HCT116 (cell line): ENCODE data around the gene LCN9. TPM values are rescaled to one million over a fixed set of nuclear protein-coding genes. Genes with fewer than 3 reads are reported as not detected.

ENCODE experiments used
- ATAC-seq: fragments of 200-7000 bp; cut with Tn5 transposase; 2 replicates; pipeline ENCODE4 v1.9.1; 2020; ENCODE audit warnings: mild to moderate bottlenecking, moderate library complexity
- BruUV-seq: library from RNA; stranded (reverse); fragments of 400-500 nt; replicated peaks from 2 replicates; lab custom pipeline; 2021; lab: Mats Ljungman, UMichigan
- CTCF ChIA-PET: fragments of 300-600 bp; sonication (Branson Sonifier 250); formaldehyde crosslinking; loops from one replicate; lab custom pipeline; 2021; ENCODE audit warnings: antibody characterized with exemption; lab: Charles Lee
- POLR2A ChIA-PET: fragments of 300-600, 350-600 bp; sonication (Branson Sonifier 250); formaldehyde crosslinking; loops from one replicate; lab custom pipeline; 2021; ENCODE audit warnings: antibody characterized with exemption; lab: Charles Lee
- RAD21 ChIA-PET, 2 experiments: fragments of 300-600 bp; sonication (Branson Sonifier 250); formaldehyde crosslinking; loops; one replicate each; lab custom pipeline; 2023; ENCODE audit warnings: low total read pairs in 2 of 2; ENCODE audit not compliant: uncharacterized antibody in 2 of 2, unreplicated experiment in 2 of 2, low non-redundant PET in 1 of 2; lab: Charles Lee
- DNase-seq: peaks from one replicate; pipeline ENCODE4 v3.0.0-alpha.2; 2010; ENCODE audit warnings: low read depth, low spot score
- H2AFZ ChIP-seq: fragments of 200-600 bp; shearing (Covaris generic), sonication (generic); 2 replicates; pipeline ENCODE4 v1.6.1; 2017; ENCODE audit warnings: low read depth, mixed run types, mixed read lengths, antibody characterized with exemption, low read length; ENCODE audit not compliant: poor library complexity, severe bottlenecking
- H3K27ac ChIP-seq: 2 replicates; pipeline ENCODE4 v1.5.1; 2012; ENCODE audit warnings: low read depth, low read length
- H3K27me3 ChIP-seq: fragments of 200-600 bp; sonication (generic); 2 replicates; pipeline ENCODE4 v1.6.1; 2016; ENCODE audit warnings: mixed run types, low read length, mixed read lengths; ENCODE audit not compliant: insufficient read depth
- H3K36me3 ChIP-seq, 2 experiments: fragments of 200-500 bp in 1 of 2; fragments of 200-600 bp in 1 of 2; sonication (Bioruptor generic) in 1 of 2; sonication (generic) in 1 of 2; 2 replicates each; pipeline versions ENCODE4 v1.5.1 to v1.6.1; 2014 to 2016; ENCODE audit warnings: low read length in 2 of 2, inconsistent platforms in 1 of 2, mixed read lengths in 1 of 2, mixed run types in 1 of 2; ENCODE audit not compliant: insufficient read depth in 2 of 2, control insufficient read depth in 1 of 2
- H3K4me1 ChIP-seq, 2 experiments: fragments of 200-600 bp in 1 of 2; sonication (generic) in 1 of 2; 2 replicates each; pipeline versions ENCODE4 v1.5.1 to v1.6.1; 2012 to 2017; ENCODE audit warnings: low read length in 2 of 2, inconsistent platforms in 1 of 2, mild to moderate bottlenecking in 1 of 2, mixed read lengths in 1 of 2, mixed run types in 1 of 2, moderate library complexity in 1 of 2; ENCODE audit not compliant: insufficient read depth in 2 of 2, control insufficient read depth in 1 of 2
- H3K4me2 ChIP-seq: fragments of 200-600 bp; sonication (generic); 2 replicates; pipeline ENCODE4 v1.6.1; 2017; ENCODE audit warnings: mixed run types, low read length, mixed read lengths
- H3K4me3 ChIP-seq, 2 experiments: fragments of 200-600 bp in 1 of 2; sonication (generic) in 1 of 2; replicated peaks in 1 of 2; 2 replicates each; pipeline ENCODE4 v1.5.1; 2011 to 2016; ENCODE audit warnings: low read length in 2 of 2, control low read depth in 1 of 2, low read depth in 1 of 2, mild to moderate bottlenecking in 1 of 2, mixed read lengths in 1 of 2, mixed run types in 1 of 2
- H3K79me2 ChIP-seq: fragments of 200-600 bp; sonication (generic); 2 replicates; pipeline ENCODE4 v1.6.1; 2017; ENCODE audit warnings: mild to moderate bottlenecking, mixed run types, low read length, moderate library complexity, mixed read lengths; ENCODE audit not compliant: insufficient read depth
- H3K9ac ChIP-seq: fragments of 200-600 bp; sonication (generic); 2 replicates; pipeline ENCODE4 v1.6.1; 2016; ENCODE audit warnings: low read length, mixed read lengths
- H3K9me2 ChIP-seq: fragments of 200-600 bp; sonication (generic), shearing (Covaris generic); 2 replicates; pipeline ENCODE4 v1.6.1; 2017; ENCODE audit warnings: mixed run types, mild to moderate bottlenecking, moderate library complexity; ENCODE audit not compliant: insufficient read depth
- H3K9me3 ChIP-seq, 2 experiments: fragments of 200-500 bp in 1 of 2; fragments of 200-600 bp in 1 of 2; sonication (Bioruptor generic) in 1 of 2; sonication (generic) in 1 of 2; 2 replicates each; pipeline ENCODE4 v1.6.1; 2014 to 2017; ENCODE audit warnings: low read length in 2 of 2, mixed read lengths in 2 of 2, inconsistent platforms in 1 of 2, low read depth in 1 of 2, mild to moderate bottlenecking in 1 of 2, mixed run types in 1 of 2, moderate library complexity in 1 of 2; ENCODE audit not compliant: control insufficient read depth in 1 of 2, insufficient read depth in 1 of 2
- H4K20me1 ChIP-seq: fragments of 200-600 bp; sonication (generic), shearing (Covaris generic); 2 replicates; pipeline ENCODE4 v1.6.1; 2017; ENCODE audit warnings: mixed run types, mild to moderate bottlenecking, moderate library complexity; ENCODE audit not compliant: insufficient read depth
- CBX3 ChIP-seq: IDR thresholded peaks from 2 replicates; pipeline ENCODE4 v1.6.1; 2012; ENCODE audit warnings: low read depth
- CEBPB ChIP-seq: IDR thresholded peaks from 2 replicates; pipeline ENCODE4 v1.6.1; 2012; ENCODE audit warnings: low read depth
- EGR1 ChIP-seq: IDR thresholded peaks from 2 replicates; pipeline ENCODE4 v1.6.1; 2012; ENCODE audit warnings: low read depth
- ELF1 ChIP-seq: IDR thresholded peaks from 2 replicates; pipeline ENCODE4 v1.6.1; 2012; ENCODE audit warnings: low read depth, borderline replicate concordance
- EZH2 ChIP-seq: fragments of 200-600 bp; sonication (generic); IDR thresholded peaks from 2 replicates; pipeline ENCODE4 v1.6.1; 2017; ENCODE audit warnings: antibody characterized with exemption, mixed run types
- EZH2phosphoT487 ChIP-seq: fragments of 200-600 bp; IDR thresholded peaks from 2 replicates; pipeline ENCODE4 v1.6.1; 2018; ENCODE audit warnings: antibody characterized with exemption, borderline replicate concordance
- FOSL1 ChIP-seq: IDR thresholded peaks from 2 replicates; pipeline ENCODE4 v1.6.1; 2012; ENCODE audit warnings: low read depth
- JUND ChIP-seq: IDR thresholded peaks from 2 replicates; pipeline ENCODE4 v1.6.1; 2012
- POLR2A ChIP-seq: IDR thresholded peaks from 2 replicates; pipeline ENCODE4 v1.7.0; 2011; ENCODE audit warnings: borderline replicate concordance; ENCODE audit not compliant: insufficient read depth, insufficient read length; ENCODE audit errors: extremely low read depth
- POLR2AphosphoS5 ChIP-seq: IDR thresholded peaks from 2 replicates; pipeline ENCODE4 v1.6.1; 2011; ENCODE audit warnings: mild to moderate bottlenecking, low read depth, low read length, moderate library complexity
- SIN3A ChIP-seq: IDR thresholded peaks from 2 replicates; pipeline ENCODE4 v1.6.1; 2012; ENCODE audit warnings: low read depth
- SRF ChIP-seq: IDR thresholded peaks from 2 replicates; pipeline ENCODE4 v1.6.1; 2012; ENCODE audit warnings: low read depth
- TCF7L2 ChIP-seq: IDR thresholded peaks from 2 replicates; pipeline ENCODE4 v1.7.0; 2011; ENCODE audit warnings: borderline replicate concordance, inconsistent platforms; ENCODE audit not compliant: insufficient read depth, insufficient read length; ENCODE audit errors: extremely low read depth
- YY1 ChIP-seq: IDR thresholded peaks from 2 replicates; pipeline ENCODE4 v1.6.1; 2011; ENCODE audit warnings: low read length, low read depth, moderate library complexity, mild to moderate bottlenecking; ENCODE audit not compliant: insufficient replicate concordance; ENCODE audit errors: extremely low read depth
- ZNF274 ChIP-seq: fragments of 200-500 bp; sonication (Bioruptor generic); IDR thresholded peaks from 2 replicates; pipeline ENCODE4 v1.6.1; 2014; ENCODE audit warnings: mild to moderate bottlenecking, low read depth, low read length, inconsistent platforms
- intact Hi-C: fragments of 100-400 bp; cut with micrococcal nuclease; formaldehyde crosslinking; loops from 2 replicates; pipeline ENCODE4 v1.10.0; 2022
- total RNA-seq: library from RNA; stranded (reverse); gene quantifications from one replicate; pipeline ENCODE4 v1.2.1, GENCODE V29; 2021; ENCODE audit not compliant: unreplicated experiment
- TF ChIP-seq, protein P1 (sequence below): IDR thresholded peaks from 2 replicates; pipeline ENCODE4 v1.6.1; 2011; ENCODE audit warnings: mild to moderate bottlenecking, low read length, moderate library complexity; ENCODE audit not compliant: insufficient replicate concordance; ENCODE audit errors: extremely low read depth
- TF ChIP-seq, protein P2 (sequence below): IDR thresholded peaks from 2 replicates; pipeline ENCODE4 v1.6.1; 2012; ENCODE audit warnings: low read depth
- TF ChIP-seq, protein P3 (sequence below), 3 experiments: fragments of 200-600 bp in 1 of 3; sonication (generic) in 1 of 3; IDR thresholded peaks in 2 of 3; conservative IDR thresholded peaks in 1 of 3; 2 replicates each; pipeline ENCODE4 v1.5.1; 2012 to 2017; ENCODE audit warnings: low read depth in 2 of 3, low read length in 2 of 3, antibody characterized with exemption in 1 of 3, borderline replicate concordance in 1 of 3, control low read depth in 1 of 3, mild to moderate bottlenecking in 1 of 3, mixed read lengths in 1 of 3, mixed run types in 1 of 3, moderate library complexity in 1 of 3; ENCODE audit not compliant: insufficient read depth in 1 of 3
- TF ChIP-seq, protein P4 (sequence below): IDR thresholded peaks from 2 replicates; pipeline ENCODE4 v1.6.1; 2012
- TF ChIP-seq, protein P5 (sequence below): IDR thresholded peaks from 2 replicates; pipeline ENCODE4 v1.6.1; 2012

Gene LCN9
- total RNA-seq, 1 experiment from 2014 or later, result not detected

DNA sequence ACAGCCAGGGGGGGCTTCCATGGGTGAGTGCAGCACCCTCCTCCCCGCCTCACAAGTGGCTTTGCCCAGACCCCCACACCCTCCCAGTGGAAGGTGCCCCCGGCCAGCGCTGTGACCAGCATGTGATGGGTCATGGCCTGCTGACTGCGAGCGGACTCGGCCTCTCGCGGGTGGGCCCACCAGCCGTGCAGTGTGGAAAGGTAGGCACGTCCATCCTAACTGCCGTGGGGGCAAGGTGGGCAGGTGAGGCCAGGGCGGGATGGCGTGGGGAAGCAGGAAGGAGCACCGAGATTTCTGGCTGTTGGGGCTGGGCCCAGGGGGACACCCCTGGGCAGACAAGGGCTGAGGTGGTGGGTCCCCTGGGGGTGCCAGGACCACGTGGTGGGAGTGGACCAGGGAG lies 24.1 kb downstream of the LCN9 start (continued):
- TF ChIP-seq POLR2AphosphoS5 (no peak), POLR2A (no peak), CEBPB (no peak), JUND (no peak), YY1 (no peak)

DNA sequence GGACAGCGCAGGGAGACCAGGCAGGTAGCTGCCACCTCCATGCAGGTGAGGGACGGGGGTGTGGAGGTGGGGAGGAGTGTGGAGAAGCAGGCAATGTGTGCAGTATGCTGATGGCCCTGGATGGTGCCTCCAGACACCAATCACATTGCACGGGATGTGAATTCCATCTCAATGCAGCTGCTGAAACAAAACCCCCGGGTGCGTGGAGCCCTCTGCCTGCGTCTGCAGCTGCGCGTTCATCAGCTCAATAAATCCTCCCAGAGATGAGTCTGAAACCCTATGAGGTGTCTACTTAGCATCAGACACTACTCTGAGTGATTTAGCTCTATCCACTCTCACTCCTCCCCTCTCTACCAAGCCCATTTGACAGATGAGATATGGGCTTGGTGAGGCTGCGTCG lies 25.9 kb downstream of the LCN9 start:
- POLR2A ChIA-PET, result no interaction called here
- H3K4me1 ChIP-seq, result peaks cover 4 to 16% of the 10 kb centered on the region in 2 experiments; a peak in 3 of 4 replicates
- no peak overlapping the region for H3K4me3 ChIP-seq
- H3K79me2 ChIP-seq, result no peaks in the 10 kb centered on the region
- H3K9me3 ChIP-seq, result no peaks in the 10 kb centered on the region
- H3K9me2 ChIP-seq, result no peaks in the 10 kb centered on the region
- no peak overlapping the region for H3K9ac ChIP-seq
- no peaks in the 10 kb centered on the region for H3K36me3 ChIP-seq
- no peak overlapping the region for H3K27ac ChIP-seq
- no peak overlapping the region for H3K4me2 ChIP-seq
- BruUV-seq, result no TSS peak
- no peak for TF ChIP-seq EZH2
- TF ChIP-seq, protein P1, sequence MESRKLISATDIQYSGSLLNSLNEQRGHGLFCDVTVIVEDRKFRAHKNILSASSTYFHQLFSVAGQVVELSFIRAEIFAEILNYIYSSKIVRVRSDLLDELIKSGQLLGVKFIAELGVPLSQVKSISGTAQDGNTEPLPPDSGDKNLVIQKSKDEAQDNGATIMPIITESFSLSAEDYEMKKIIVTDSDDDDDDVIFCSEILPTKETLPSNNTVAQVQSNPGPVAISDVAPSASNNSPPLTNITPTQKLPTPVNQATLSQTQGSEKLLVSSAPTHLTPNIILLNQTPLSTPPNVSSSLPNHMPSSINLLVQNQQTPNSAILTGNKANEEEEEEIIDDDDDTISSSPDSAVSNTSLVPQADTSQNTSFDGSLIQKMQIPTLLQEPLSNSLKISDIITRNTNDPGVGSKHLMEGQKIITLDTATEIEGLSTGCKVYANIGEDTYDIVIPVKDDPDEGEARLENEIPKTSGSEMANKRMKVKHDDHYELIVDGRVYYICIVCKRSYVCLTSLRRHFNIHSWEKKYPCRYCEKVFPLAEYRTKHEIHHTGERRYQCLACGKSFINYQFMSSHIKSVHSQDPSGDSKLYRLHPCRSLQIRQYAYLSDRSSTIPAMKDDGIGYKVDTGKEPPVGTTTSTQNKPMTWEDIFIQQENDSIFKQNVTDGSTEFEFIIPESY, result no peak
- no peak for TF ChIP-seq ZNF274
- TF ChIP-seq CBX3, result no peak
- TF ChIP-seq EGR1, result no peak
- TF ChIP-seq, protein P2, sequence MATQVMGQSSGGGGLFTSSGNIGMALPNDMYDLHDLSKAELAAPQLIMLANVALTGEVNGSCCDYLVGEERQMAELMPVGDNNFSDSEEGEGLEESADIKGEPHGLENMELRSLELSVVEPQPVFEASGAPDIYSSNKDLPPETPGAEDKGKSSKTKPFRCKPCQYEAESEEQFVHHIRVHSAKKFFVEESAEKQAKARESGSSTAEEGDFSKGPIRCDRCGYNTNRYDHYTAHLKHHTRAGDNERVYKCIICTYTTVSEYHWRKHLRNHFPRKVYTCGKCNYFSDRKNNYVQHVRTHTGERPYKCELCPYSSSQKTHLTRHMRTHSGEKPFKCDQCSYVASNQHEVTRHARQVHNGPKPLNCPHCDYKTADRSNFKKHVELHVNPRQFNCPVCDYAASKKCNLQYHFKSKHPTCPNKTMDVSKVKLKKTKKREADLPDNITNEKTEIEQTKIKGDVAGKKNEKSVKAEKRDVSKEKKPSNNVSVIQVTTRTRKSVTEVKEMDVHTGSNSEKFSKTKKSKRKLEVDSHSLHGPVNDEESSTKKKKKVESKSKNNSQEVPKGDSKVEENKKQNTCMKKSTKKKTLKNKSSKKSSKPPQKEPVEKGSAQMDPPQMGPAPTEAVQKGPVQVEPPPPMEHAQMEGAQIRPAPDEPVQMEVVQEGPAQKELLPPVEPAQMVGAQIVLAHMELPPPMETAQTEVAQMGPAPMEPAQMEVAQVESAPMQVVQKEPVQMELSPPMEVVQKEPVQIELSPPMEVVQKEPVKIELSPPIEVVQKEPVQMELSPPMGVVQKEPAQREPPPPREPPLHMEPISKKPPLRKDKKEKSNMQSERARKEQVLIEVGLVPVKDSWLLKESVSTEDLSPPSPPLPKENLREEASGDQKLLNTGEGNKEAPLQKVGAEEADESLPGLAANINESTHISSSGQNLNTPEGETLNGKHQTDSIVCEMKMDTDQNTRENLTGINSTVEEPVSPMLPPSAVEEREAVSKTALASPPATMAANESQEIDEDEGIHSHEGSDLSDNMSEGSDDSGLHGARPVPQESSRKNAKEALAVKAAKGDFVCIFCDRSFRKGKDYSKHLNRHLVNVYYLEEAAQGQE, result no peak
- TF ChIP-seq, protein P3, sequence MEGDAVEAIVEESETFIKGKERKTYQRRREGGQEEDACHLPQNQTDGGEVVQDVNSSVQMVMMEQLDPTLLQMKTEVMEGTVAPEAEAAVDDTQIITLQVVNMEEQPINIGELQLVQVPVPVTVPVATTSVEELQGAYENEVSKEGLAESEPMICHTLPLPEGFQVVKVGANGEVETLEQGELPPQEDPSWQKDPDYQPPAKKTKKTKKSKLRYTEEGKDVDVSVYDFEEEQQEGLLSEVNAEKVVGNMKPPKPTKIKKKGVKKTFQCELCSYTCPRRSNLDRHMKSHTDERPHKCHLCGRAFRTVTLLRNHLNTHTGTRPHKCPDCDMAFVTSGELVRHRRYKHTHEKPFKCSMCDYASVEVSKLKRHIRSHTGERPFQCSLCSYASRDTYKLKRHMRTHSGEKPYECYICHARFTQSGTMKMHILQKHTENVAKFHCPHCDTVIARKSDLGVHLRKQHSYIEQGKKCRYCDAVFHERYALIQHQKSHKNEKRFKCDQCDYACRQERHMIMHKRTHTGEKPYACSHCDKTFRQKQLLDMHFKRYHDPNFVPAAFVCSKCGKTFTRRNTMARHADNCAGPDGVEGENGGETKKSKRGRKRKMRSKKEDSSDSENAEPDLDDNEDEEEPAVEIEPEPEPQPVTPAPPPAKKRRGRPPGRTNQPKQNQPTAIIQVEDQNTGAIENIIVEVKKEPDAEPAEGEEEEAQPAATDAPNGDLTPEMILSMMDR (IDR thresholded peaks at IDR 0.05 in 2 of 3, conservative IDR thresholded peaks at IDR 0.05 in 1 of 3; ENCODE audit: borderline replicate concordance in 1 of 3, insufficient read depth in 1 of 3, low read depth in 2 of 3, low read length in 2 of 3), result no peak
- TF ChIP-seq ELF1, result no peak
- TF ChIP-seq, protein P4, sequence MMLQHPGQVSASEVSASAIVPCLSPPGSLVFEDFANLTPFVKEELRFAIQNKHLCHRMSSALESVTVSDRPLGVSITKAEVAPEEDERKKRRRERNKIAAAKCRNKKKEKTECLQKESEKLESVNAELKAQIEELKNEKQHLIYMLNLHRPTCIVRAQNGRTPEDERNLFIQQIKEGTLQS, result no peak
- no peak for TF ChIP-seq SRF
- no peak for TF ChIP-seq FOSL1
- TF ChIP-seq, protein P5, sequence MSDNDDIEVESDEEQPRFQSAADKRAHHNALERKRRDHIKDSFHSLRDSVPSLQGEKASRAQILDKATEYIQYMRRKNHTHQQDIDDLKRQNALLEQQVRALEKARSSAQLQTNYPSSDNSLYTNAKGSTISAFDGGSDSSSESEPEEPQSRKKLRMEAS, result no peak
- TF ChIP-seq SIN3A, result no peak
- no peak for TF ChIP-seq EZH2phosphoT487
- TF ChIP-seq TCF7L2, result no peak
- TF ChIP-seq CEBPB, result no peak
- CTCF ChIA-PET, result no interaction called here
- no peaks in the 10 kb centered on the region for H4K20me1 ChIP-seq
- ATAC-seq, result no peak
- DNase-seq, result no peak
- no peak overlapping the region for H2AFZ ChIP-seq
- no peaks in the 10 kb centered on the region for H3K27me3 ChIP-seq
- intact Hi-C loops, result no loop called here
- RAD21 ChIA-PET, result no interaction called here
